Measurements from ENCODE around the gene LBX1.

The LBX1 gene

GRCh38 chr10:101218351-101219138 is 10.7 kb downstream of the LBX1 start:
- no peak for DNase-seq (ENCODE audit: low spot score)
- in situ Hi-C loops (cut with MboI; ENCODE audit: low pct_unique_long_range_greater_than_20kb, low sequenced_read_pairs, unreplicated experiment), result loop anchor here (10.0 to 25.0 kb wide), 2 partner anchors 84 to 344 kb away; partner anchors contain the start of gene TLX1
- no peak for TF ChIP-seq CTCF (IDR thresholded peaks at IDR 0.05; ENCODE audit: extremely low read depth, insufficient read depth, missing control alignments)

GRCh38 chr10:101217450-101218281 is 11.6 kb downstream of the LBX1 start:
- in situ Hi-C loops (cut with MboI; ENCODE audit: low pct_unique_long_range_greater_than_20kb, low sequenced_read_pairs, unreplicated experiment), result loop anchor here (10.0 to 25.0 kb wide), 2 partner anchors 83 to 345 kb away; partner anchors contain the start of gene TLX1
- peak; percentile 48 for TF ChIP-seq CTCF (IDR thresholded peaks at IDR 0.05; ENCODE audit: extremely low read depth, insufficient read depth, missing control alignments)
- peak; percentile 42 for DNase-seq (ENCODE audit: low spot score)

GRCh38 chr10:101217044-101217425 is 12.2 kb downstream of the LBX1 start:
- no peak for TF ChIP-seq CTCF (IDR thresholded peaks at IDR 0.05; ENCODE audit: extremely low read depth, insufficient read depth, missing control alignments)
- no peak for DNase-seq (ENCODE audit: low spot score)
- in situ Hi-C loops (cut with MboI; ENCODE audit: low pct_unique_long_range_greater_than_20kb, low sequenced_read_pairs, unreplicated experiment), result loop anchor here (10.0 to 25.0 kb wide), 2 partner anchors 82 to 345 kb away; partner anchors contain the start of gene TLX1

- in situ Hi-C loops (cut with MboI; ENCODE audit: low pct_unique_long_range_greater_than_20kb, low sequenced_read_pairs, unreplicated experiment), result loop anchor here (10.0 to 25.0 kb wide), 2 partner anchors 82 to 346 kb away; partner anchors contain the start of gene TLX1
- peak; percentile 31 for DNase-seq (ENCODE audit: low spot score)
- TF ChIP-seq CTCF (IDR thresholded peaks at IDR 0.05; ENCODE audit: extremely low read depth, insufficient read depth, missing control alignments), result peak; percentile 16
Observed at GRCh38 chr10:101216207-101217043, 12.8 kb downstream of the LBX1 start.

GRCh38 chr10:101215397-101216206 is 13.7 kb downstream of the LBX1 start:
- TF ChIP-seq CTCF (IDR thresholded peaks at IDR 0.05; ENCODE audit: extremely low read depth, insufficient read depth, missing control alignments), result no peak
- in situ Hi-C loops (cut with MboI; ENCODE audit: low pct_unique_long_range_greater_than_20kb, low sequenced_read_pairs, unreplicated experiment), result loop anchor here (10.0 to 25.0 kb wide), 2 partner anchors 81 to 347 kb away; partner anchors contain the start of gene TLX1
- no peak for DNase-seq (ENCODE audit: low spot score)
